Body of pancreas (tissue), 4 donors: ENCODE results near the gene NMRAL1.

Experiments used
- POLR2A ChIP-seq, 3 donors: fragments of 450-650 bp; IDR thresholded peaks; one replicate each; pipeline ENCODE4 v1.6.1; 2016; ENCODE audit warnings: antibody characterized with exemption in 3 of 3, mild to moderate bottlenecking in 2 of 3
- TF ChIP-seq, protein P1 (sequence below), 7 experiments: fragments of 450-650 bp in 4 of 7; fragments of 200-600 bp in 3 of 7; sonication (generic) in 3 of 7; IDR thresholded peaks; one replicate each; pipeline ENCODE4 v1.5.1; 2016 to 2019; ENCODE audit warnings: antibody characterized with exemption in 7 of 7

GRCh38 chr16:4498546-4499195, 24.2 kb upstream of the NMRAL1 start:
- TF ChIP-seq POLR2A (IDR thresholded peaks at IDR 0.05): no peak
- TF ChIP-seq, protein P1, sequence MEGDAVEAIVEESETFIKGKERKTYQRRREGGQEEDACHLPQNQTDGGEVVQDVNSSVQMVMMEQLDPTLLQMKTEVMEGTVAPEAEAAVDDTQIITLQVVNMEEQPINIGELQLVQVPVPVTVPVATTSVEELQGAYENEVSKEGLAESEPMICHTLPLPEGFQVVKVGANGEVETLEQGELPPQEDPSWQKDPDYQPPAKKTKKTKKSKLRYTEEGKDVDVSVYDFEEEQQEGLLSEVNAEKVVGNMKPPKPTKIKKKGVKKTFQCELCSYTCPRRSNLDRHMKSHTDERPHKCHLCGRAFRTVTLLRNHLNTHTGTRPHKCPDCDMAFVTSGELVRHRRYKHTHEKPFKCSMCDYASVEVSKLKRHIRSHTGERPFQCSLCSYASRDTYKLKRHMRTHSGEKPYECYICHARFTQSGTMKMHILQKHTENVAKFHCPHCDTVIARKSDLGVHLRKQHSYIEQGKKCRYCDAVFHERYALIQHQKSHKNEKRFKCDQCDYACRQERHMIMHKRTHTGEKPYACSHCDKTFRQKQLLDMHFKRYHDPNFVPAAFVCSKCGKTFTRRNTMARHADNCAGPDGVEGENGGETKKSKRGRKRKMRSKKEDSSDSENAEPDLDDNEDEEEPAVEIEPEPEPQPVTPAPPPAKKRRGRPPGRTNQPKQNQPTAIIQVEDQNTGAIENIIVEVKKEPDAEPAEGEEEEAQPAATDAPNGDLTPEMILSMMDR (IDR thresholded peaks at IDR 0.05): no peak
